K562 (cell line): Measurements from ENCODE around the gene UBALD2. TPM values are rescaled to one million over a fixed set of nuclear protein-coding genes. Genes with fewer than 3 reads are reported as not detected.

Source experiments
- GMEB1 ChIP-seq: fragments of 250-450 bp; sonication (Bioruptor Pico); IDR thresholded peaks from 2 replicates; pipeline ENCODE4 v1.4.0; 2020; ENCODE audit warnings: mild to moderate bottlenecking
- JUND ChIP-seq, 2 experiments: IDR thresholded peaks; 2 replicates in 1 of 2; 3 replicates in 1 of 2; pipeline ENCODE4 v1.6.1; 2011; ENCODE audit warnings: borderline replicate concordance in 2 of 2, low read depth in 2 of 2, low read length in 2 of 2, improper control_type of control experiment in 1 of 2, missing biosample characterization in 1 of 2, missing genetic modification characterization in 1 of 2, missing genetic modification reagents in 1 of 2
- NFIX ChIP-seq: fragments of 250-450 bp; sonication (Bioruptor Pico); IDR thresholded peaks from 2 replicates; pipeline ENCODE4 v1.4.0; 2020; ENCODE audit warnings: low read depth, mild to moderate bottlenecking, moderate library complexity
- RBM34 ChIP-seq: fragments of 200-400 bp; formaldehyde crosslinking; IDR thresholded peaks from 2 replicates; pipeline ENCODE4 v1.6.1; 2018; ENCODE audit warnings: low read length, borderline replicate concordance; ENCODE audit not compliant: insufficient read depth
- ZBTB1 ChIP-seq: sonication (generic); formaldehyde crosslinking; IDR thresholded peaks from 2 replicates; pipeline ENCODE4 v1.8.1; 2023; ENCODE audit warnings: missing genetic modification reagents, low read depth, mild to moderate bottlenecking, borderline replicate concordance
- ZNF407 ChIP-seq: fragments of 450-650 bp; IDR thresholded peaks from 2 replicates; pipeline ENCODE4 v1.6.1; 2016; ENCODE audit warnings: low read depth
- polyA plus RNA-seq, 8 experiments: library from polyadenylated mRNA; depleted of rRNA in 4 of 8; stranded (reverse) in 5 of 8; unstranded in 3 of 8; fragments of >200 nt; fragmentation: Nextera tagmentation in 2 of 8; fragmentation: Illumina TruSeq in 1 of 8; extraction: Ambion mirVana in 2 of 8; extraction: Trizol in 1 of 8; gene quantifications; 2 replicates each; pipeline versions ENCODE4 v1.2.1 to v1.2.3, GENCODE V29; 2011 to 2014; ENCODE audit warnings: inconsistent platforms in 1 of 8, missing spikeins in 1 of 8
- total RNA-seq, 7 experiments: library from RNA; depleted of rRNA in 6 of 7; stranded (reverse); fragments of >200 nt in 6 of 7; fragmentation: Illumina TruSeq in 2 of 7; extraction: Trizol in 2 of 7; gene quantifications; 2 replicates each; pipeline versions ENCODE4 v1.2.1 to v1.2.3, GENCODE V29; 2011 to 2021; ENCODE audit warnings: low replicate concordance in 1 of 7

The UBALD2 gene
- total and polyA plus RNA-seq, 9 of the 15 experiments (the other 6 are each of a cell fraction or from before 2014, with no cell fraction given) = 2.3 to 94.1 (median 25.3) TPM

- TF ChIP-seq ZNF407 (peak; percentile 63; the same call in 1 of the 2 replicates), NFIX (CRISPR knock-in tag) (no peak), JUND (IDR thresholded peaks at IDR 0.05; ENCODE audit: borderline replicate concordance, low read depth, low read length) (peak; percentile 15; the same call in 1 of the 2 replicates), JUND (tag; IDR thresholded peaks at IDR 0.05; ENCODE audit: borderline replicate concordance, low read depth, low read length) (no peak; the same call in 2 of the 3 replicates), ZBTB1 (CRISPR knock-in tag) (peak; percentile 95), RBM34 (0 out of 2 replicates have a peak, but pooled peaks have one; percentile 58), GMEB1 (CRISPR knock-in tag) (peak; percentile 61)
Measured at GRCh38 chr17:76264755-76265623, at the start of gene UBALD2 (continued).
